Stomach (tissue), 9 donors: ENCODE measurements around the gene SCYL1. TPM values are rescaled to one million over a fixed set of nuclear protein-coding genes. Genes with fewer than 3 reads are reported as not detected.

Source experiments
- DNase-seq, 2 donors: peaks; one replicate each; pipeline versions ENCODE4 v3.0.0 to v3.0.0-alpha.2; 2013 to 2019
- H3K27ac ChIP-seq, 5 donors: fragments of 200-600 bp in 4 of 5; sonication (generic) in 4 of 5; one replicate each; pipeline ENCODE4 v1.5.1; 2013 to 2019; ENCODE audit warnings: mild to moderate bottlenecking in 1 of 5, moderate library complexity in 1 of 5
- H3K27me3 ChIP-seq, 3 donors: fragments of 200-600 bp; sonication (generic); one replicate each; pipeline ENCODE4 v1.5.1; 2017 to 2019; ENCODE audit warnings: mixed run types in 1 of 3
- H3K36me3 ChIP-seq, 4 donors: fragments of 200-600 bp; sonication (generic); 1 replicate in 3 of 4; 2 replicates in 1 of 4; pipeline ENCODE4 v1.5.1; 2016 to 2019
- H3K4me1 ChIP-seq, 4 donors: fragments of 200-600 bp; sonication (generic); one replicate each; pipeline ENCODE4 v1.5.1; 2016 to 2019
- H3K4me3 ChIP-seq, 4 donors: fragments of 200-600 bp; sonication (generic) in 3 of 4; one replicate each; pipeline ENCODE4 v1.5.1; 2016 to 2019; ENCODE audit warnings: mild to moderate bottlenecking in 1 of 4
- H3K9me3 ChIP-seq, 4 donors: fragments of 200-600 bp; sonication (generic); one replicate each; pipeline ENCODE4 v1.5.1; 2016 to 2019
- CTCF ChIP-seq, 7 experiments: fragments of 450-650 bp in 4 of 7; fragments of 200-600 bp in 3 of 7; sonication (generic) in 3 of 7; IDR thresholded peaks; one replicate each; pipeline ENCODE4 v1.5.1; 2016 to 2019; ENCODE audit warnings: antibody characterized with exemption in 7 of 7, control low read depth in 2 of 7, mild to moderate bottlenecking in 1 of 7
- EP300 ChIP-seq: sonication (generic); formaldehyde crosslinking; IDR thresholded peaks from one replicate; pipeline ENCODE4 v1.6.1; 2017; ENCODE audit warnings: antibody characterized with exemption
- POLR2A ChIP-seq, 4 donors: fragments of 450-650 bp; IDR thresholded peaks; one replicate each; pipeline ENCODE4 v1.6.1; 2016; ENCODE audit warnings: antibody characterized with exemption in 4 of 4, control low read depth in 2 of 4, mild to moderate bottlenecking in 1 of 4, moderate library complexity in 1 of 4
- POLR2AphosphoS5 ChIP-seq, 3 donors: sonication (generic); formaldehyde crosslinking; IDR thresholded peaks; one replicate each; pipeline ENCODE4 v1.6.1; 2016; ENCODE audit warnings: antibody characterized with exemption in 3 of 3
- WGBS, 5 donors: extraction: QIAGEN DNeasy Blood & Tissue Kit in 3 of 5; methylation state at CpG; one replicate each; pipeline versions ENCODE4 v1.1.5 to v1.1.7; 2013 to 2018; 5-methylcytosine and 5-hydroxymethylcytosine counted together
- intact Hi-C: fragments of 100-400 bp; cut with DNase I; formaldehyde crosslinking; loops from one replicate; pipeline ENCODE4 v1.15.1; 2023; ENCODE audit warnings: low total_unique reads
- polyA plus RNA-seq, 3 donors: library from polyadenylated mRNA; stranded (reverse); fragments of 200-250 nt; gene quantifications; one replicate each; pipeline ENCODE4 v1.2.3, GENCODE V29; 2013
- total RNA-seq, 5 donors: library from RNA; depleted of rRNA; stranded (reverse); fragments of >200 nt; gene quantifications; one replicate each; pipeline versions ENCODE4 v1.1.0 to v1.2.3, GENCODE V29; 2014 to 2016
- donor health status: healthy with polysubstance abuse.
- donor health status: Bipolar disorder and iron deficiency.
- donor health status: healthy.

SCYL1 gene
- total and polyA plus RNA-seq, 8 donors: 3.5 to 94.8 (median 75.1) TPM

GRCh38 chr11:65492637-65493366 is 32.1 kb upstream of the SCYL1 start:
- DNase-seq: peak; percentile 85 to 91
- 29 to 44% (median 36%) methylated on average over 6 of the region's 6 CpGs for WGBS, 5 donors

GRCh38 chr11:65493367-65494176 is 31.3 kb upstream of the SCYL1 start:
- no peaks in the 10 kb centered on the region for H3K27me3 ChIP-seq
- no peak overlapping the region for H3K4me3 ChIP-seq
- no peaks in the 10 kb centered on the region for H3K36me3 ChIP-seq
- peak; percentile 87 to 88 for DNase-seq
- H3K9me3 ChIP-seq: no peaks in the 10 kb centered on the region
- no peak for TF ChIP-seq EP300
- peak; percentile 47 to 95 (median 93) for TF ChIP-seq POLR2AphosphoS5 (IDR thresholded peaks at IDR 0.05)
- intact Hi-C loops: no loop called here
- WGBS, 5 donors: 42 to 48% (median 44%) methylated on average over 12 of the region's 12 CpGs
- peak overlapping the region; percentile 89 to 99 (median 99) for H3K27ac ChIP-seq
- peaks cover 80 to 87% (median 85%) of the 10 kb centered on the region in 4 donors for H3K4me1 ChIP-seq

More at GRCh38 chr11:65492637-65493366, 32.1 kb upstream of the SCYL1 start:
- Histone ChIP-seq H3K4me1 (peaks cover 88 to 94% (median 93%) of the 10 kb centered on the region in 4 donors), H3K27ac (peak overlapping the region; percentile 89 to 99 (median 99)), H3K27me3 (no peaks in the 10 kb centered on the region), H3K36me3 (no peaks in the 10 kb centered on the region), H3K4me3 (peak overlapping the region in 1 of 4 donors; percentile 6), H3K9me3 (no peaks in the 10 kb centered on the region)
- intact Hi-C loops: no loop called here
- TF ChIP-seq CTCF (IDR thresholded peaks at IDR 0.05) (no peak), POLR2A (IDR thresholded peaks at IDR 0.05) (no peak), POLR2AphosphoS5 (IDR thresholded peaks at IDR 0.05) (peak; percentile 27 to 89 (median 56)), EP300 (no peak)

- no peak for TF ChIP-seq CTCF (IDR thresholded peaks at IDR 0.05)
- no peak for TF ChIP-seq EP300
- Histone ChIP-seq H3K4me3 (peak overlapping the region; percentile 25 to 95 (median 84)), H3K27ac (peak overlapping the region; percentile 91 to 99 (median 99)), H3K36me3 (peaks cover under 1 to 14% (median 4%) of the 10 kb centered on the region in 4 donors), H3K27me3 (no peaks in the 10 kb centered on the region), H3K9me3 (no peaks in the 10 kb centered on the region), H3K4me1 (peaks cover 51 to 57% (median 56%) of the 10 kb centered on the region in 4 donors)
- intact Hi-C loops: no loop called here
- 28 to 40% (median 35%) methylated on average over 15 of the region's 15 CpGs for WGBS, 5 donors
- DNase-seq: peak in 1 of 2 donors; percentile 64
Observed at GRCh38 chr11:65496304-65497140, 28.4 kb upstream of the SCYL1 start.

GRCh38 chr11:65497141-65498041 is 27.5 kb upstream of the SCYL1 start:
- Histone ChIP-seq H3K36me3 (peaks cover 9 to 22% (median 11%) of the 10 kb centered on the region in 4 donors), H3K27ac (peak overlapping the region; percentile 91 to 99 (median 99)), H3K9me3 (no peaks in the 10 kb centered on the region), H3K4me1 (peaks cover 44 to 49% (median 47%) of the 10 kb centered on the region in 4 donors), H3K27me3 (no peaks in the 10 kb centered on the region), H3K4me3 (peak overlapping the region; percentile 77 to 95 (median 84))
- 0 to 1% (median 1%) methylated on average over 30 to 61 of the region's 61 CpGs for WGBS, 5 donors
- peak; percentile 99 to 100 for DNase-seq
- TF ChIP-seq CTCF (IDR thresholded peaks at IDR 0.05): no peak
- TF ChIP-seq POLR2A (IDR thresholded peaks at IDR 0.05): peak in 2 of 4 donors; percentile 42 to 96
- peak; percentile 94 for TF ChIP-seq EP300
- peak; percentile 94 to 100 (median 99) for TF ChIP-seq POLR2AphosphoS5 (IDR thresholded peaks at IDR 0.05)
- intact Hi-C loops: no loop called here
